Colonic mucosa (tissue), 4 donors: ENCODE data around the gene ACOT8. TPM values are rescaled to one million over a fixed set of nuclear protein-coding genes. Genes with fewer than 3 reads are reported as not detected.

Experiments used
- DNase-seq: peaks from one replicate; pipeline ENCODE4 v3.0.0-alpha.2; 2020
- H3K27ac ChIP-seq: fragments of 200-600 bp; one replicate; pipeline ENCODE4 v1.8.0; 2021
- H3K27me3 ChIP-seq: fragments of 200-600 bp; one replicate; pipeline ENCODE4 v1.8.0; 2021
- H3K36me3 ChIP-seq: fragments of 200-600 bp; one replicate; pipeline ENCODE4 v1.8.0; 2021
- H3K4me1 ChIP-seq: fragments of 200-600 bp; one replicate; pipeline ENCODE4 v1.8.0; 2021; ENCODE audit warnings: mild to moderate bottlenecking
- H3K4me3 ChIP-seq: fragments of 200-600 bp; one replicate; pipeline ENCODE4 v1.8.0; 2021
- H3K9ac ChIP-seq, 2 donors: one replicate each; pipeline ENCODE4 v1.7.0; 2013; ENCODE audit warnings: control low read depth in 2 of 2, low read depth in 2 of 2, low read length in 2 of 2
- H3K9me3 ChIP-seq: fragments of 200-600 bp; one replicate; pipeline ENCODE4 v1.8.0; 2021
- intact Hi-C: fragments of 100-400 bp; cut with DNase I; formaldehyde crosslinking; loops from one replicate; pipeline ENCODE4 v1.14.1; 2022
- total RNA-seq, 2 donors: library from RNA; stranded (reverse); fragmentation: NEBNext Ultra II Directional in 1 of 2; extraction: Animal tissue kit (Norgen Biotek cat#: 25700) in 1 of 2; gene quantifications; one replicate each; pipeline ENCODE4 v1.2.1, GENCODE V29; 2021
- TF ChIP-seq, protein P1 (sequence below): fragments of 200-600 bp; IDR thresholded peaks from one replicate; pipeline ENCODE4 v1.8.0; 2022; ENCODE audit warnings: antibody characterized with exemption, mild to moderate bottlenecking
- donor health status: healthy.
- donor health status: DM: no; HTN: no; CAD: no.
- donor health status: DM: no; HTN: no; CAD: no.

Gene ACOT8
- total RNA-seq, 2 donors from 2014 or later: 49.8 to 58.5 TPM

DNA sequence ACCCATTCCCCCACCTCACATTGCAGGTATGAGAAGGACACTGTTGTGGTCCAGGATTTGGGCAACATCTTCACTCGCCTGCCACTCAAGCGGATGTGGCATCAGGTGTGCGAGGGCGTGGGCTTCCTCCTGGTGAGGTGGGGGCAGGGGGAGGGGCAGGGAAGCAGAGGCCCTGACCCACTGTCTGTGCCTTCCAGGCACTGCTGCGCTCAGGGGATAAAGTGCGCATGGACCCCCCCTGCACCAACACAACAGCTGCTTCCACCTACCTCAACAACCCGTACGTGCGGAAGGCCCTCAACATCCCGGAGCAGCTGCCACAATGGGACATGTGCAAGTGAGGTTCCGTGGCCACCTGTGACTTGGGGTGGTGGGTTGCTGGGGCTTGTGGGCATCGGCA, 37.6 kb upstream of the ACOT8 start:
- no peak for DNase-seq
- H3K4me3 ChIP-seq: no peak overlapping the region
- H3K4me1 ChIP-seq: peaks cover 18% of the 10 kb centered on the region
- H3K9me3 ChIP-seq: no peaks in the 10 kb centered on the region
- intact Hi-C loops: loop anchor here (5.0 kb wide), 2 partner anchors 38 to 68 kb away; partner anchors contain the start of gene PCIF1
- TF ChIP-seq, protein P1, sequence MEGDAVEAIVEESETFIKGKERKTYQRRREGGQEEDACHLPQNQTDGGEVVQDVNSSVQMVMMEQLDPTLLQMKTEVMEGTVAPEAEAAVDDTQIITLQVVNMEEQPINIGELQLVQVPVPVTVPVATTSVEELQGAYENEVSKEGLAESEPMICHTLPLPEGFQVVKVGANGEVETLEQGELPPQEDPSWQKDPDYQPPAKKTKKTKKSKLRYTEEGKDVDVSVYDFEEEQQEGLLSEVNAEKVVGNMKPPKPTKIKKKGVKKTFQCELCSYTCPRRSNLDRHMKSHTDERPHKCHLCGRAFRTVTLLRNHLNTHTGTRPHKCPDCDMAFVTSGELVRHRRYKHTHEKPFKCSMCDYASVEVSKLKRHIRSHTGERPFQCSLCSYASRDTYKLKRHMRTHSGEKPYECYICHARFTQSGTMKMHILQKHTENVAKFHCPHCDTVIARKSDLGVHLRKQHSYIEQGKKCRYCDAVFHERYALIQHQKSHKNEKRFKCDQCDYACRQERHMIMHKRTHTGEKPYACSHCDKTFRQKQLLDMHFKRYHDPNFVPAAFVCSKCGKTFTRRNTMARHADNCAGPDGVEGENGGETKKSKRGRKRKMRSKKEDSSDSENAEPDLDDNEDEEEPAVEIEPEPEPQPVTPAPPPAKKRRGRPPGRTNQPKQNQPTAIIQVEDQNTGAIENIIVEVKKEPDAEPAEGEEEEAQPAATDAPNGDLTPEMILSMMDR: no peak
- H3K27ac ChIP-seq: no peak overlapping the region
- H3K27me3 ChIP-seq: no peaks in the 10 kb centered on the region
- no peak overlapping the region for H3K9ac ChIP-seq
- H3K36me3 ChIP-seq: peaks cover 13% of the 10 kb centered on the region

DNA sequence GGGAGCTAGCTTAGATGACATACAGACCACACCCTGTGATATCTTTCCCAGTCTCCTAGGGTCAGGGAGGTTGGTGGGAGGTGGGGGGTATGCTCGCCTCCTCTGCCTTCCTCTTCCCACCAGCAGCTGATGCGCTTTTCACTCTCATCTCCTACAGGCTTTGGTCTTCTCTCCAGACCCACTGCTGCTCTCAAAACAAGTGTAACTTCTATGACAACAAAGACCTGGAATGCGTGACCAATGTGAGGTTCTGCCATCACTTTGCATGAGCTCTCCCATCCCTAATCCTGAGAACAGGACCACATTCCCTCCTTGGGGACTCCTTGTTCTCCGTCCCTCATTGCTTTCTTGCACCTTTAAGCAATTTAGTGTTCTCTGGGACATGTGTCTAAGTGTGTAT, 36.6 kb upstream of the ACOT8 start:
- no peaks in the 10 kb centered on the region for H3K27me3 ChIP-seq
- no peaks in the 10 kb centered on the region for H3K9me3 ChIP-seq
- no peak overlapping the region for H3K4me3 ChIP-seq
- TF ChIP-seq, protein P1: no peak
- H3K27ac ChIP-seq: no peak overlapping the region
- DNase-seq: no peak
- peaks cover 13% of the 10 kb centered on the region for H3K36me3 ChIP-seq
- peaks cover 18% of the 10 kb centered on the region for H3K4me1 ChIP-seq
- intact Hi-C loops: loop anchor here (5.0 kb wide), 2 partner anchors 38 to 68 kb away; partner anchors contain the start of gene PCIF1
- H3K9ac ChIP-seq: no peak overlapping the region

DNA sequence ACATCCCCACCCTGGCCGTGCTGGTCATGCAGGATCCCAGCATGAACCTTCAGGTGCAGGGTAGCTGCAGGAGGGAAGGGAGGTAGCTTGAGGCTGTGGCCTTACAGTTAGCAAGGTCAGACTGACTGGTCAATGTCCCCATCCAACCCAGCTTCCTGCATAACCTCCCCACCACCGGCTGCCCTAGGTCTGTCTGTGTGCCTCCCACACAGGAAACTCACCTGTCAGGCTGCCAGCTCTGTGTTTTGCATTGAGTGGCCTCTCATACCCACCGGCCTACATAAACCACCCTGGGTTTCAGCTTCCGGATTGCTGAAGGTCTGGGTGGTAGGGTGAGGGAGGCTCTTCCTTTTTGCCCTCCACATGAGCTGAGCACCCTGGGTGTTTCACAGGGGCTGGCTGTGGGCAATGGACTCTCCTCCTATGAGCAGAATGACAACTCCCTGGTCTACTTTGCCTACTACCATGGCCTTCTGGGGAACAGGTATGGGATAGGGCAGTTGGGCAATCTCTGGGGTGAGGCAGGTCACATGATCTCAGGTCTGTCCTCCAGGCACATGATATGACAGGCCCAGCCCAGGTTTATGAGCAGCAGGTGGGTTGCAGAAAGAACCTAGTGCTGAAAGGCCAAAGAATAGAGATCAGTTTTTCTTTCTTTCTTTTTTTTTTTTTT, 35.8 kb upstream of the ACOT8 start:
- DNase-seq: peak; percentile 81
- Histone ChIP-seq H3K9ac (peak overlapping the region; percentile 40 to 86), H3K27me3 (no peaks in the 10 kb centered on the region), H3K4me3 (no peak overlapping the region), H3K9me3 (no peaks in the 10 kb centered on the region), H3K27ac (peak overlapping the region; percentile 71), H3K4me1 (peaks cover 18% of the 10 kb centered on the region), H3K36me3 (peaks cover 13% of the 10 kb centered on the region)
- TF ChIP-seq, protein P1: no peak
- intact Hi-C loops: loop anchor here (5.0 kb wide), 2 partner anchors 39 to 69 kb away; partner anchors contain the start of gene PCIF1

DNA sequence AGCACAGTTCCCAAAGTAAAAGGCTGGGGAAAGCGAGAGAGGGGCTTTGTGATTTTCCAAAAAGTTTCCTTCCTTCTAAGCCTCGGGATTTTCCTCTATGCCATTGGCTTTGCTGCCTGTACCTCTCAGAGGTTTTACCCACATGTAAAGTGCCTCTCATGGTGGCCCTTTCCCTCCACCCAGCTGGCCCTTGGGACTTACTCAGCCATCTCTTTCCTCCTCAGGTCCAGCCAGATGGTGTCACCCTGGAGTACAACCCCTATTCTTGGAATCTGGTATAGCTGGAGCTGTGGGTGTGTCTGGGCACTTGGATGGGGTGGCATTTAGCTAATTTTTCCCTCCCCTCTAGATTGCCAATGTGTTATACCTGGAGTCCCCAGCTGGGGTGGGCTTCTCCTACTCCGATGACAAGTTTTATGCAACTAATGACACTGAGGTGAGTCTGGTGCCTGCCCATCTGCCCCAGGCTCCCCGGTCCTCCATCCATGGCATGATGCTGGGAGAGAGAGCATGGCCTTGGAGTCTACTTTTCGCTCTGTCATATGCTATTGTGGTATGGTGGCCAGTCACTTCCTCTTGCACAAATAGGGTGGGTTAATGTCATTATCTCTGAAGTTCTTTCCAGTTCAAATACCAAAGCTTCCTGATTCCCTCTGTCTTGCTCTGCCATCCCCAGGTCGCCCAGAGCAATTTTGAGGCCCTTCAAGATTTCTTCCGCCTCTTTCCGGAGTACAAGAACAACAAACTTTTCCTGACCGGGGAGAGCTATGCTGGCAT, 35.0 kb upstream of the ACOT8 start:
- Histone ChIP-seq H3K9me3 (no peaks in the 10 kb centered on the region), H3K27ac (peak overlapping the region; percentile 71), H3K27me3 (no peaks in the 10 kb centered on the region), H3K36me3 (peaks cover 13% of the 10 kb centered on the region), H3K4me3 (peak overlapping the region; percentile 94), H3K4me1 (peaks cover 18% of the 10 kb centered on the region), H3K9ac (peak overlapping the region; percentile 86 to 96)
- intact Hi-C loops: loop anchor here (5.0 kb wide), 2 partner anchors 40 to 70 kb away; partner anchors contain the start of gene PCIF1
- TF ChIP-seq, protein P1: no peak
- DNase-seq: peak; percentile 57
